ENCODE measurements around the gene TMEM150A. TPM values are rescaled to one million over a fixed set of nuclear protein-coding genes. Genes with fewer than 3 reads are reported as not detected.
A peak's percentile ranks its signal among the peaks of the same experiment; 100 is the strongest.
"Not testable (repeated sequence)": the region's sequence is repeated elsewhere in the genome, so short reads cannot be mapped to it uniquely, and the experiment has no call there.

The TMEM150A gene, protein sequence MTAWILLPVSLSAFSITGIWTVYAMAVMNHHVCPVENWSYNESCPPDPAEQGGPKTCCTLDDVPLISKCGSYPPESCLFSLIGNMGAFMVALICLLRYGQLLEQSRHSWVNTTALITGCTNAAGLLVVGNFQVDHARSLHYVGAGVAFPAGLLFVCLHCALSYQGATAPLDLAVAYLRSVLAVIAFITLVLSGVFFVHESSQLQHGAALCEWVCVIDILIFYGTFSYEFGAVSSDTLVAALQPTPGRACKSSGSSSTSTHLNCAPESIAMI
- 9.4 and 12.9 TPM in 2 replicates for total RNA-seq

- DNase-seq = peak; percentile 92
Measured at GRCh38 chr2:85602476-85603234, at the start of gene TMEM150A. Gene TMEM150A, minus strand, starts transcription at chr2:85602698. Its CDS starts 750 bp downstream, at chr2:85601948.

DNA sequence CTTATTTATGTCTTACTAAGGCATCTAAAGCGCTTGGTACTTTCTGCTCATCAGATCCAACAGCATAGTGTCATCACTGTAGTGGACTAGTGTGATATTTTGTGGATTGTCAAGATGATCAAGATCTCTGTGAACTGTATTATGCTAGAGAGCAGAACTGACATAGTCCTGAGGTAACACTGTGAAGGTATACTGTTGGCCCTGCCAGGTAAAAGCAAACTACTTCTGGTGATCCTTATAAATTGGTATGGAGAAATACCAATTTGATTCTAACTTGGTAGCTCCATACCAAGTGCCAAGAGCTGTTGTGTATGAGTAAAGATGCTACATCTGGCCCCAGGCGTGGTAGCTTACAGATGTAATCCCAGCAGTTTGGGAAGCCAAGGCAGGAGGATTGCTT is 49.6 kb upstream of the TMEM150A start:
- no peak for DNase-seq

GRCh38 chr2:85651097-85651496 is 48.6 kb upstream of the TMEM150A start:
- DNase-seq = no peak

GRCh38 chr2:85650456-85650855 is 48.0 kb upstream of the TMEM150A start:
- DNase-seq = no peak

DNA sequence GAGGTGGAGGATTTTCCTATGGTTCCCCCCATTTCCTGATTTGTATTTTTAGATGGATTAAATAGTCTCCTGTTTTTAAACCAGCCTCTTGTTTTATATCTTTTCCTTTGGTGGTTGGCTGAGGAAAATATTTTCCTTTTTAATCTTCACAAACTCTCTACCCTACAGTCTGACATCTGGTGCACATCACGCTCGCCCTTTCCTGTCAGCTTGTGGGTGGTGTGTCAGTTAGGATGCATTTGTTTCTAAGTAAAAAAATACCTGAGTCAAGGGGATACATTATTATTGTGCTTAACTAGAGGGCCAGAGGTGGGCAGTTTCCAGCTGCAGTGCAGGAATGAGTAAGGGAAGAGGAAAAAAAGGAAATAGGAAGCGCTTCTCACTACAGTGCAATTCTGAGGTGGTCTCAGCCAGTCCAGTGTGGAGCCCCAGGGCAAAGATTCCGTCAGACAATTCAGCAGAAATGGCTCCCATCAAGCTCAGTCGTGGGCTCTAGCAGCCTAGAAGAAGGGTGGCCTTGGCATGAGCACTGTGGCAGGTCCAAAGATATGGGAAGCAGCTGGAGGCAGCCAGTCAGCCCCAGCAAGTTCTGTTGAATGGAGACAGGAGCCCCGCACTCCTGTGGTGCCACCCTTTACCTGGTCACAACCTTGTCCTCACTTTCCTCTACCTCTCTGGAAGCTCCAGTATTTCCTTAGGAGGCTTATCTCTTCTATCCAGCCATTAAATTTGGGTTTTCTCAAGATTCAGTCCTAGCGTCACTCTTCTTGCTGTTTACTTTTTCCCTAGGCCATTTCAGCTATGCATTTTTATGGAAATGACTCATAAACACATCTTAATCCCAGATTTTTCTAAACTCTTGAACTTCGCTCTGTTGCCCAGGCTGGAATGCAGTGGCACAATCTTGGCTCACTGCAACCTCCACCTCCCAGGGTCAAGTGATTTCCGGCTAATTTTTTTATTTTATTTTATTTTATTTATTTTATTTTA is 47.0 kb upstream of the TMEM150A start:
- peak; percentile 46 for DNase-seq

DNA sequence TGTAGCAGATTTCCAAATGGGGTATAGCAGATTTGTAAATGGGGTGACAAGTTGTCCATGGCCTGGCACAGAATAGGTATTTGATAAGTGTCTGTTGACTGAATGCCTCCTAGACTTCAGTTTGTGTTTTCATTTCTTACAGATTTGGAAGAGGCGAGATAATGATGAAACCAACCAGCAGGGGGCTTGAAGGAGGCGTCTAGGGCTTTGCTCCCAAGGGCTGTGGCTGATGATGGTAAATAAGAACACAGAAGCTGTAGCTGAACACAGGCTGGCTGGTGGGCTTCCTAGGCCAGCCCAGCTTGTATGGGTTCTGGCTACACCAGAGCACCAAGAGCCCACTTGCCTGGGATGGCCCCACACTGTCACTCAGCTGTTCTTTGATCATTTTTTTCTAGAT is 46.1 kb upstream of the TMEM150A start:
- peak; percentile 80 for DNase-seq

DNA sequence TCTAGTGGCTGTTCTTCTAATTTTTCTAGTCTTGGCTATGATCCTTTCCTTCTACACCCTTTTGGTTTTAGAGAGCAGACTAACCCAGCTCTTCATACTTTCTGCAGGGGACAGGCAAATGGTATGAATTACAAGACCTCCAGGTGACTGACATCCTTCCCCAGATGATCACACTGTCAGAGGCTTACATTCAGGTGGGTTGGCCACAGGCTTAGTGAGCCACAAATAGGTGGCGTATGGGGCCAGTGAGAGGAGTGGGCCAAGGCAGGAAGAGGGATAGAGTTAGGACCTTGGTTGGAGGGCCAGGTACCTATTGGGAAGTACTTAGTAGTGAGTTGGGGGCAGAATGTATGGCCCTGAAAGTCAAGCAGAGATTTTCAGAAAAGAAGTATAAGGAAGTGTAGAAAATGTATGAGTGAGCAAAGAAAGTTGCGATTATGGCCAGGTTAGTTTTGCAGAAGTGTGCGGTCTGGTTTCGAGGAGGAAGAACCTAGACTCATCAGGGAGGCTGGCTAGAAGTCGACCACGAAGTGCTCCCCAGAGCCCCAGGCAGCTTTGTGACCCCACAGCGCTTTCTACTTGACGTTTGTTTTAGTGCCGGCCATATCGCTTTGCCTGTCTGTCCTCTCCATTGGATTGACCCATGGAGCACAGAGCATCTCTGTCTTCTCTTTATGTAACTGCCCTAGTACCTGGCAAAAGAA is 45.5 kb upstream of the TMEM150A start:
- DNase-seq = no peak

- no peak for DNase-seq
Measured at GRCh38 chr2:85646166-85646565, 43.7 kb upstream of the TMEM150A start.

GRCh38 chr2:85644909-85645308 is 42.4 kb upstream of the TMEM150A start:
- DNase-seq = no peak

DNA sequence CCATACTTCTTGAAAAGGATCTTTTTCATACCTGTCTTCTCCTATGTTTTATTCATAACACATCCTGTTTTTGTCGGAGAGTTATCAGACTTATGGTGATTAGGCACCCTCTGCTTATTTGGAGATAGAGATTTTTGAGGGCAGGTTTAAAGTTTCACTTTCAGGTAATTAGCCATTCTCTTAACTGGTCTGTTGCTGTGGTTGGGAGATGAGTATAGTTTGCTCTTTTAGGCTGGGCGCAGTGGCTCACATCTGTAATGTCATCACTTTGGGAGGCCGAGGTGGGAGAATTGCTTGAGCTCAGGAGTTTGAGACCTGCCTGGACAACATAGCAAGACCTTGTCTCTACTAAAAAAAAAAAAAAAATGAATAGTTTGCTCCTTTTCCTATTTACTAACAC is 40.2 kb upstream of the TMEM150A start:
- no peak for DNase-seq

GRCh38 chr2:85635636-85636035 is 33.1 kb upstream of the TMEM150A start:
- DNase-seq = no peak

- DNase-seq = no peak
Measured at GRCh38 chr2:85635011-85635410, 32.5 kb upstream of the TMEM150A start.

DNA sequence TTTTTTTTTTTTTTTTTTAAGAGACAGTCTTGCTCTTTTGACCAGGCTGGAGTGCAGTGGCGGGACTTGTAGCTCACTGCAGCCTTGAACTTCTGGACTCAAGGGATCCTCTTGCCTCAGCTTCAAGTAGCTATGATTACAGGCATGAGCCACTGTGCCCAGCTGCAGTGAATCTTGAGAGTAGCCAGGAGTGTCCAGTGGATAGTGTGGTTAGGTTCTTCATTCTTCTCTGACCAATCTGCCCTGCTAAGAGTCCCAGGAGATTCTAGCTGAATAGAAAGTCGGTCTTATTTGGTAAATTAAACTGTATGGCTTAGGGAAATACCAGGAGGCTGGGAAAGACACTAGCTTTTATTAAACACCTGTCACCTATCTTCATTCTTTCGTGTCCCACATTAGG is 28.8 kb upstream of the TMEM150A start:
- DNase-seq = no peak

DNA sequence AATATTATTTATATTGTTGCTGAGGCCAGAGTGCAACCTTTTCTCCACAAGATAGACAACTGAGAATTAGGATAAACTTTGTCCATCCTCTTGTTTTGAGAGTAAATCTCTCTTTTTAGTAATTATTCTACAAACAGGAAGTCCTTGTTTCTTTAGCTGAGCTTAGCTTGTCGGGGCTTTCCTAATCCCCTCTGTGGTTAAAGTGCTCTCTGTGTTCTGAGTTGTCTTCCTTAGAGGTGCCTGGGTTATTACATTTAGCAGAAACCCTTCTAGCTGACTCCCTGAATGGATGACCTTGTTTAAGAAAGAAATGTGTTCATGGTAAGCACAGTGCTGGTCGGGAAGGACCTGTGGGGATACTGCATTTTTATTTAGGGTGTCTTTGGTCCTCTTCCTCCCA is 26.2 kb upstream of the TMEM150A start:
- DNase-seq = no peak

- no peak for DNase-seq
Measured at GRCh38 chr2:85623991-85624390, 21.5 kb upstream of the TMEM150A start.

GRCh38 chr2:85621338-85621737 is 18.8 kb upstream of the TMEM150A start:
- no peak for DNase-seq

GRCh38 chr2:85619617-85620016 is 17.1 kb upstream of the TMEM150A start:
- DNase-seq = no peak

GRCh38 chr2:85617723-85618122 is 15.2 kb upstream of the TMEM150A start:
- DNase-seq = not testable (repeated sequence)

DNA sequence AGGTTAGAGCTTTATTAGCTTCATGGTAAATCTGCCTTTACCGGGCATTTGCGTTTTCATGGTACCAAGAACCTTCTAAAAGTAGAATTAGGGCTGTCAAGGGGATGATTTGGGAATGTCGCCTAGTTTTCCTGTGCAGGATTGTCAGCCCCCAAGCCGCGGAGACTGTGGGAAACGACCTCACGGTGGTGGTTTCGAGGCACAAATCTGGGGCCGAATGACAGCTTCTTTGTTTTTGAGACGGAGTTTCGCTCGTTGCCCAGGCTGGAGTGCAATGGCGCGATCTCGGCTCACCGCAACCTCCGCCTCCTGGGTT is 12.9 kb upstream of the TMEM150A start:
- DNase-seq = no peak

GRCh38 chr2:85614757-85615156 is 12.3 kb upstream of the TMEM150A start:
- not testable (repeated sequence) for DNase-seq

DNA sequence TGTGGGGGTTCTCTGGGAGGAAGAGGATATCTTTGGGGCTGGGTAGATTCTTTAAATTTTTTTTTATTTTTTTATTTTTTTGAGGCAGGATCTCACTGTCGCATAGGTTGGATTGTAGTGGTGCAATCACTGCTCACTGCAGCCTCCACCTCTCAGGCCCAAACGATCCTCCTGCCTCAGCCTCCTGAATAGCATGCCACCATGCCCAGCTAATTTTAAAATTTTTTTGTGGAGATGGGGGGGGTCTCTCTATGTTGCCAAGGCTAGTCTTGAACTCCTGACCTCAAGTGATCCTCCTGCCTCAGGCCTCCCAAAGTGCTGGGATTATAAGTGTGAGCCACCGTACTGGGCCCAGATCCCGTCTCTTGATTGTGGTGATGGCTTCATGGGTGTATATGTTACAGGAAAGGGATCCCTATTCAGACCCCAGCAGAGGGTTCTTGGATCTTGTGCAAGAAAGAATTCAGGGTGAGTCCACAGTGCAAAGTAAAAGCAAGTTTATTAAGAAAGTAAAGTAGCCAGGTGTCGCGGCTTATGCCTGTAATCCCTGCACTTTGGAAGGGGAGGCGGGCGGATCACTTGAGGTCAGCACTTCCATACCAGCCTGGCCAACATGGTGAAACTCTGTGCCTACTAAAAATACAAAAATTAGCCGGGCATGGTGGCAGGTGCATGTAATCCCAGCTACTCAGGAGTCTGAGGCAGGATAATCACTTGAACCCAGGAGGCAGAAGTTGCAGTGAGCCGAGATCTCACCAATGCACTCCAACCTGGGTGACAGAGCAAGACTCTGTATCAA is 11.4 kb upstream of the TMEM150A start:
- no peak for DNase-seq

Measured in dermis blood vessel endothelial cell (primary cell).